NCI-H510A treated with DMSO at 0.1 percent for 48 hours (cell line): ENCODE results near the gene HEATR9.

ENCODE experiments used
- DNase-seq: peaks from one replicate; lab custom pipeline; 2025; lab: John Stamatoyannopoulos, UW

Gene HEATR9

GRCh38 chr17:35864853-35865252, 3.8 kb downstream of the HEATR9 start:
- no peak for DNase-seq

GRCh38 chr17:35856603-35857002, 12.1 kb downstream of the HEATR9 start:
- DNase-seq: no peak

- no peak for DNase-seq
Observed at GRCh38 chr17:35855965-35856364, 12.7 kb downstream of the HEATR9 start.

- DNase-seq: peak; percentile 69
Observed at GRCh38 chr17:35849469-35850348, 19.0 kb downstream of the HEATR9 start.

GRCh38 chr17:35847633-35848373, 20.9 kb downstream of the HEATR9 start:
- no peak for DNase-seq

- DNase-seq: no peak
Observed at GRCh38 chr17:35847006-35847405, 21.7 kb downstream of the HEATR9 start.

- DNase-seq: no peak
Observed at GRCh38 chr17:35846055-35846809, 22.5 kb downstream of the HEATR9 start.

GRCh38 chr17:35844547-35844946, 24.1 kb downstream of the HEATR9 start:
- DNase-seq: no peak

GRCh38 chr17:35843698-35844097, 25.0 kb downstream of the HEATR9 start:
- DNase-seq: no peak

GRCh38 chr17:35842239-35842638, 26.5 kb downstream of the HEATR9 start:
- no peak for DNase-seq

- DNase-seq: no peak
Observed at GRCh38 chr17:35841505-35841904, 27.2 kb downstream of the HEATR9 start.

GRCh38 chr17:35841101-35841500, 27.6 kb downstream of the HEATR9 start:
- no peak for DNase-seq

GRCh38 chr17:35825206-35825605, 43.5 kb downstream of the HEATR9 start:
- no peak for DNase-seq

GRCh38 chr17:35821308-35821707, 47.4 kb downstream of the HEATR9 start:
- no peak for DNase-seq

GRCh38 chr17:35819455-35819854, 49.2 kb downstream of the HEATR9 start:
- DNase-seq: no peak

- DNase-seq: no peak
Observed at GRCh38 chr17:35817196-35817595, 51.5 kb downstream of the HEATR9 start.

- DNase-seq: no peak
Observed at GRCh38 chr17:35816723-35817122, 52.0 kb downstream of the HEATR9 start.

- no peak for DNase-seq
Observed at GRCh38 chr17:35812456-35812855, 56.2 kb downstream of the HEATR9 start.

GRCh38 chr17:35811759-35812158, 56.9 kb downstream of the HEATR9 start:
- no peak for DNase-seq

GRCh38 chr17:35809855-35810461, 58.7 kb downstream of the HEATR9 start:
- no peak for DNase-seq

- peak; percentile 99 for DNase-seq
Observed at GRCh38 chr17:35808962-35809854, 59.5 kb downstream of the HEATR9 start, which contains the start of gene TAF15. TAF15 (plus strand) TSS chr17:35809484; CDS start chr17:35809570, 86 bp downstream.
